ENCODE data around the gene PODXL. TPM values are rescaled to one million over a fixed set of nuclear protein-coding genes. Genes with fewer than 3 reads are reported as not detected.
"Not testable (repeated sequence)": the region's sequence is repeated elsewhere in the genome, so short reads cannot be mapped to it uniquely, and the experiment has no call there.

The PODXL gene
- polyA plus RNA-seq, 2 of the 4 experiments (the other 2 are of a cell fraction) = 13.2 to 35.3 TPM

DNA sequence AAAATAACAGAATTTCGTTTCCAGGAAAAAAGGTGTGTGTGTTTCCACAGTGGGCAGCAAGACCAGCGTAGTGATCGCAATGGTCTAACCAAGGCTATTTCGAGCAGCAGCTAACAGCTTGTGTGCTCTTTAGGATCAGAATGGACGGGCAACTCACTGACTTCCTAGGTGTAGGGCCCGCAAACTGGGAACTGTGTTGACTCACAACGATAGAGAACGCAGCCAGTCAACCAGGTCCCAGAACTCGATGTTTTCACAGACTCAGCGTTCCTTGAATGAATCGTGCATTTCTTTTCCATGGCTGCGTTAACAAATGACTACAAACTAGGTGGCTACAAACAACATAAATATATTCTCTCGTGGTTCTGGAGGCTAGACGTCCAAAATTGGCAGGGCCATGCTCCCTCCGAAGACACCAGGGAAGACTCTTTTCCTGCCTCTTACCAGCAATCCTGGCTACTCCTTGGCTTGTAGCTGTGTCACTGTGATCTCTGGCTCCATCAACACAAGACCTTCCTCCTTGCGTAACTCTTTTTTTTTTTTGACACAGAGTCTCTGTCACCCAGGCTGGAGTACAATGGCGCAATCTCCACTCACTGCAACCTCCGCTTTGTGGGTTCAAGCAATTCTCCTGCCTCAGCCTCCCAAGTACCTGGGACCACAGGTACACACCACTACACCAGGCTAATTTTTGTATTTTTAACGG, 39.1 kb downstream of the PODXL start:
- 89% methylated on average over 19 of the region's 19 CpGs for WGBS (ENCODE audit: missing lambda C conversion rate)
- ATAC-seq (no peak), DNase-seq (ENCODE audit: low read depth in 1 of 2, low spot score in 1 of 2) (no peak), FAIRE-seq (no peak)
- ChIA-PET POLR2A (no interaction called here), CTCF (interaction anchor here (0.6 kb wide), 1 partner anchor 107 kb away, joined by 4 read pairs; no protein-coding TSS in a partner anchor)
- Histone ChIP-seq H3K4me2 (no peak overlapping the region), H3K9me3 (no peaks in the 10 kb centered on the region), H3K4me1 (peaks cover 20% of the 10 kb centered on the region), H3K4me3 (no peak overlapping the region), H3K27ac (no peak overlapping the region)
- TF ChIP-seq NFE2L2 (conservative IDR thresholded peaks at IDR 0.05; ENCODE audit: low read length) (no peak), ELK1 (IDR thresholded peaks at IDR 0.05; ENCODE audit: low read depth, low read length) (no peak), NPAS2 (CRISPR knock-in tag; IDR thresholded peaks at IDR 0.05; ENCODE audit: borderline replicate concordance) (no peak), ZC3H11A (IDR thresholded peaks at IDR 0.05) (no peak), HOXB13 (CRISPR knock-in tag; IDR thresholded peaks at IDR 0.05; ENCODE audit: low read depth) (no peak), ZNF302 (CRISPR knock-in tag; IDR thresholded peaks at IDR 0.05) (no peak), ESRRA (IDR thresholded peaks at IDR 0.05; ENCODE audit: borderline replicate concordance, low read length) (no peak), MAZ (IDR thresholded peaks at IDR 0.05; ENCODE audit: borderline replicate concordance, low read depth, low read length) (no peak), KDM1A (IDR thresholded peaks at IDR 0.05; ENCODE audit: low read depth) (no peak), HES2 (IDR thresholded peaks at IDR 0.05) (no peak), CEBPB (IDR thresholded peaks at IDR 0.05) (no peak), POLR2A (IDR thresholded peaks at IDR 0.05; ENCODE audit: low read length) (no peak), RCOR1 (IDR thresholded peaks at IDR 0.05; ENCODE audit: low read depth, low read length) (no peak), CHD4 (IDR thresholded peaks at IDR 0.05; ENCODE audit: borderline replicate concordance) (no peak), NR3C1 (IDR thresholded peaks at IDR 0.05) (no peak), PHF8 (IDR thresholded peaks at IDR 0.05; ENCODE audit: borderline replicate concordance, low read depth) (no peak), MYC (IDR thresholded peaks at IDR 0.05; ENCODE audit: borderline replicate concordance, low read length) (no peak), JUNB (IDR thresholded peaks at IDR 0.05) (no peak), RARB (CRISPR knock-in tag; IDR thresholded peaks at IDR 0.05) (no peak), KDM5A (IDR thresholded peaks at IDR 0.05) (no peak)

DNA sequence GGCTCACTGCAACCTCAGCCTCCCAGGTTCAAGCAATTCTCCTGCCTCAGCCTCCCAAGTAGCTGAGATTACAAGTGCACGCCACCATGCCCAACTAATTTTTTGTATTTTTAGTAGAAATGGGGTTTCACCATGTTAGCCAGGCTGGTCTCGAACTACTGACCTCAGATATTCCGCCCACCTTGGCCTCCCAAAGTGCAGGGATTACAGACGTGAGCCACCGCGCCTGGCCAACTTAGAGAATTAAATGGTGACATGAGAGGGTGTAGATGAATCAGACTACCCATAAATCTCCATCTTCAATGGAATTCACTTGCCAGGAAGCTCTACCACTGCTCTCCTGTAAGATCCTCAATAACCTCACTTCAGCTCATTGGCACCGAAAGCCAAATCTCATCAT, 41.0 kb downstream of the PODXL start:
- H3K9me3 ChIP-seq; FAIRE-seq; DNase-seq (ENCODE audit: low read depth in 1 of 2, low spot score in 1 of 2); H3K4me1 ChIP-seq; ATAC-seq; POLR2A ChIA-PET; H3K4me3 ChIP-seq; H3K4me2 ChIP-seq; H3K27ac ChIP-seq: not testable (repeated sequence)
- CTCF ChIA-PET = interaction anchor here (0.8 to 11.9 kb wide), 9 partner anchors 9 to 533 kb away, joined by 3 to 212 read pairs (median 8); no protein-coding TSS in a partner anchor
- whole genome bisulfite sequencing (ENCODE audit: missing lambda C conversion rate) = 88% methylated on average over 7 of the region's 7 CpGs

DNA sequence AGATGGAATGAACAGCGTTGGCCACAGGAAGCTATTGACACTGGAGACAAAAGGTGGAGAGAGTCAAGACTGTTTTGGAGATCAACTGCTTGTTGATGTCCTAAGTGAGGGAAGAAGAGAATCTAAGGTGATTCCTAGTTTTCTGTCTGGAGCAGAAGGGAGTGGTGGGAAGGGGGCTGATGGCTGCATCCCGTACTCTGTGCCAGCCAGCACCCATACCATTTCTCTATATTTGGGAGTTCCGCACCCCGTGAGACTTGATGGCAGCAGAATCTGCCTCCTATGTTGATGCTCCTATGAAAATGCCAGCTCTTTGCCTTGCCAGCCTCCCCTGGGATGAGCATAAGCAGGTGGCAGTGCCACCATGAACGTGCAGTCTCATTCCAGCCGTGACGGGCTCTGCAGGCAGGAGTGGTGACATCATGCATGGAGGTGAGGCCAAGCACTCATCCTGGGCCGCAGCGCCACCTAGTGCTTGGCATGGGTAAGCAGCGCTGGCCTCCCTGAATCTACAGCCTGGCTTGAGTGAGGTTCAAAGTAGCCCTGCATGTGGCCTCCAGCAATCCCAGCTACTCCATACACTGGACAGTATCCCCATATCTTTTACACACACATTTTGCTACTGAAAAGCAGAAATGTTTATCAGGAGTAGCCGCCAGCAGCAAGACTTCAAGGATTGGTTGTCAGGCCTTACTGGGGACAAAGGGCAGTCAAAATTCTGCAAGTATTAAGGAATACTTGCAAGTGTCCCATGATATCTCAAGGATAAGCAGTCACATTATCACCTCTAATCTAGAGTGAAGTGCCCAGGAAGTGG, 43.0 kb downstream of the PODXL start:
- peak overlapping the region in 1 of 2 experiments; percentile 70; a peak in 3 of 6 replicates for H3K27ac ChIP-seq
- peak overlapping the region; percentile 58 for H3K4me2 ChIP-seq
- 44% methylated on average over 9 of the region's 11 CpGs for WGBS (ENCODE audit: missing lambda C conversion rate)
- TF ChIP-seq FOSB (CRISPR knock-in tag; IDR thresholded peaks at IDR 0.05) (no peak), SMC3 (IDR thresholded peaks at IDR 0.05) (peak; percentile 70), TP53 (CRISPR knock-in tag; IDR thresholded peaks at IDR 0.05) (no peak), FOSL2 (IDR thresholded peaks at IDR 0.05) (no peak), FOSL2 (CRISPR knock-in tag; IDR thresholded peaks at IDR 0.05) (peak; percentile 14; the same call in 1 of the 2 replicates), RAD21 (conservative IDR thresholded peaks at IDR 0.05 in 1 of 2, IDR thresholded peaks at IDR 0.05 in 1 of 2) (peak; percentile 83 to 89), CTCF (IDR thresholded peaks at IDR 0.05) (peak; percentile 92)
- TF ChIP-seq, protein P1, sequence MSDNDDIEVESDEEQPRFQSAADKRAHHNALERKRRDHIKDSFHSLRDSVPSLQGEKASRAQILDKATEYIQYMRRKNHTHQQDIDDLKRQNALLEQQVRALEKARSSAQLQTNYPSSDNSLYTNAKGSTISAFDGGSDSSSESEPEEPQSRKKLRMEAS (IDR thresholded peaks at IDR 0.05) = peak; percentile 51; the same call in 1 of the 2 replicates
- H3K4me3 ChIP-seq = no peak overlapping the region
- H3K4me1 ChIP-seq = peaks cover 7% of the 10 kb centered on the region; the same call in 2 of the 3 replicates
- H3K9me3 ChIP-seq = no peaks in the 10 kb centered on the region
- ChIA-PET POLR2A (no interaction called here), CTCF (interaction anchor here (0.6 to 11.9 kb wide), 31 partner anchors 7 to 781 kb away, joined by 3 to 212 read pairs (median 4); no protein-coding TSS in a partner anchor)
- FAIRE-seq (no peak), ATAC-seq (peak; percentile 95 to 98), DNase-seq (ENCODE audit: low read depth in 1 of 2, low spot score in 1 of 2) (peak; percentile 84 to 88)

Data from A549 (cell line).